ENCODE data around the gene PARD3.
"Not testable (repeated sequence)": the region's sequence is repeated elsewhere in the genome, so short reads cannot be mapped to it uniquely, and the experiment has no call there.

Gene PARD3

DNA sequence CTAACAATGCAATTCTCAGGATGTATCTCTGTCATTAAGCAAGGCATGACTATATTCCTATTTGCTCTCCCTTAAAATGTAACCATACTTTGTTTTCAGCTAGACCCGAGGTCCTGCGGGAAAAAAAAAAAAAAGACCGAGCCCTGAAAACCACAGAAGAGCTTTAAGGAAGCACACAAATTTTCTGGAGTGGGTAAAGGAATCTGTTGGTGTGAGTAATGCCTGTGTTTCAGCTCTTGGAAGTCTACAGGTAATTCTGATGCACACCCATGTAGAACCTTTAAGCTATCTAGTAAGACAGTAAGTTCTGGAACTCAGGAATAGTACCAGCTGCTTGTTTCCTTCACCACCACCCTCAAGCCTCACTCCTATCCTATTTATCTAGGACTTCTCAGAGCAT, 351.1 kb downstream of the PARD3 start:
- no peak for DNase-seq (ENCODE audit: low spot score)

DNA sequence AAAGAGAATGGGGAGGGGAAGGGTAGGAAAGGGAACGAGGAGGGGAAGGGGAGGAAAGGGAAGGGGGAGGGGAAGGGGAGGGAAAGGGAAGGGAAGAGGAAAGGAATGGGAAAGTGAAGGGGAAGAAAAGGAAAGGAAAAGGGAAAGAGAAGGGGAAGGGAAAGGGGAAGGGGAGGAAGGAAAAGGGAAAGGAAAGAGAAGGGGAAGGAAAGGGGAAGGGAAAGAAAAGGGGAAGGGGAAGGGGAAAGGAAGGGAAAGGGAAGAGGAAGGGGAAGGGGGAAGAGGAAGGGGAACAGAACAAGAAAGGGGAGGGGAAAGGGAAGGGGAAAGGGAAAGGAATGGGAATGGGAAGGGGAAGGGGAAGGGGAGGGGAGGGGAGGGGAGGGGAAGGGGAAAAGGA, 352.1 kb downstream of the PARD3 start:
- DNase-seq (ENCODE audit: low spot score): no peak

GRCh38 chr10:34462056-34462455, 353.0 kb downstream of the PARD3 start:
- no peak for DNase-seq (ENCODE audit: low spot score)

DNA sequence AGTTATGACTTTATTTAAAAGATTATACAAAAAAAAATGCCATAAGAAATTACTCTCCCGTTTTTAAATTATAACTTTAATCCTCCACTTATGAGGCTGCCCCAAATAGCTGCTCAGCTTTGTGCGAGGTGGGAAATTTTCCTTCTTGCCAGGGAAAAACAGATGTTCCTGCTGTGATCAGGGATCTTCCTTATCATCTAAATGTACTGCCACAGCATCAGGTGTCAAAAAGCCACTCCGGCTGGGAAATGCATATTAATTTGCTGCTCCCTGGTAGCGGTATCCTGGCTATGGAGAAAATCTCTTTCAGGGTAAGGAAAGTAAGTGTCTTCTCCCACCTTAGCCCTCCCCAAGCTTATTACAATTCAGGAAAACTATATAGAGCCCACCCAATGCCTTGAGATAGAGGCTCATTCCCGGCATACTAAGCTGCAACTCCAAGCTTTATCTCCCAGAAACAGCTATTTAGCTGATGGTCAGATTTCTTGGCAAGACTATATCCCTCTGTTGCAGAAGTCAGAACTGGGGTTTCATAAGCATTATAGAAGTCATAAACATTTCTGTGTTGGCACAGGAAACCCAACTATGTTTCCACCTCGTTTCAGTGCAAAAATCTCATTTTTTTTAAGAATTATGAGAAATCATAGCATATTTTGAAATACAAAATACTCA, 360.4 kb downstream of the PARD3 start:
- no peak for DNase-seq (ENCODE audit: low spot score)

GRCh38 chr10:34449836-34450235, 365.3 kb downstream of the PARD3 start:
- no peak for DNase-seq (ENCODE audit: low spot score)

DNA sequence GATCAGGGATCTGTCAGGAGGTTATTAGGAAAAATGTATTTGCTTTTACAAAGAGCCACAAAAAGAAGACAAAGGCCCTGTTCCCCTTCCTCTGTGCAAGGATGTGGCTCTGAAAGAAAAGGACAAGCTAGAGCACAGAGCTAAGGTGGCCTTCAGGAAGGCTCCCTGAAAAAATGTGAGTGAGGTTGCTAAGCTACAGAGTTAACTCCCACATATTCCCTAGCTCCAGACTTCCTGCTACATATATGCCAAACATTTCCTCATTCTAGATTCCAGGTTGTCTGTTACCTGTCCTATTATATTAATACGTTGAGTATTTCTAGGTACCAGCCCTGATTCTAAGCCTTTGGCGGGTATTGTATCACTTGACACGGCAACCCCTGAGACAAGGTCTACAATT, 369.0 kb downstream of the PARD3 start:
- no peak for DNase-seq (ENCODE audit: low spot score)

DNA sequence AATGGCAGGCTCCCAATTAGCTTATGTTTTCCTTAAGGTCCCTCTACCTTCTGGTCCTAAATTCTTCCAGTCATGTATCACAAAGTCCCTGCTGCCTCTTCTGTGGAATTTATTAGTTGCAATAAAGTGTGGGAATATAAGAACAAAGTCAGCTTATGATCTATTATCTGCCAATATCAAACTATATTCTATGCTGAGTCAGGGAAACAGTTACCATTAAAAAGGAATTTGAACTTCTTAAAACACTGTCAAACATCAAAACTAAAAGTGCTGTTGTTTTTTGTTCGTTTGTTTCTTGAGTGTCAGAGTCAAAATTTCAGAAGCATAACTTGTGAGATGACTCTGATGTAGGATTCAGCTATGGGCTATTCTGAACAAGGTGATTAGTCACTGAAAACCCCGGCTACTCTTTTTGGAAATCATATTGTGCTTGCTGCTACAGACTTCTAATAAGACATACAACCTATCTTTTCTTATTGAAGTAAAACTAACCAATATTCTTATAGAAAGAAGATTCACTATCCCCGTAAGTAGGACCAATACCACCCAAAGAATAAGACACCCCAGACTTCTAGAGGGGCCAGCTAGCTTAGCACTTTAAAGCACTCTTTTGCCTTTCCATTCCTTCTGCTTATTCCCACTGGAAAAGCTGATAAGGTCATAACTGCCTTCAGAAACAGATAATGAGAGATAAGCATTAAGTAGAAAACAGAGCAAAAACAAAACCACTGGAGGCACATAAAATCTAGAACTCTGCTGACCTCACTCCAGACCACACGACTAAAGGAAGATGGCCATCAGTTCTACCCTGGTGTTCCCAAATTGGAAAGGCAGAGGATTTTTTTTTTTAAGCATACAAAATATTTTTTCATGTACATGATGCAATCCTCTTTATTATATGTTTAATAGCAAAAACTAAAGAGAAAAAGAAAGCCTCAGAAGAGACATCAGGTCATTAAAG, 370.6 kb downstream of the PARD3 start:
- DNase-seq (ENCODE audit: low spot score): no peak

GRCh38 chr10:34439386-34439785, 375.7 kb downstream of the PARD3 start:
- DNase-seq (ENCODE audit: low spot score): not testable (repeated sequence)

DNA sequence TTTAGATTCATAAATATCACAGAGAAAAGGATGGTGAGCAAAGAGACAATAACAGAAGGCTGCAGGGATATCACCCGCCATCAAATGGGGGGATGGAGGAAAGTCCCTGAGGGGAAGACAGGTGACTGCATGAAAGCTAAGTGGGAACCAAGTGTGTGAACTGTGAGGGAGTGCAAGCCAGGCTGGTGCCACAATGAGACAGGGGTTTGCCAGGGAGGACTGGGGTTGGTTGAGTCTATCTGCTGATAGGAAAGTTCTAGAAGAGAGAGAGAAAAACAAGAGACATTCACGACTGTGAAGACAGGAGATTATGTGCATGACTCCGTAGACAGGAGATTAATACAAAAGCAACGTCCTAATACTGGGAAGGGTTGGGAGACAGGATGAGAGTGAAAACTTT, 376.4 kb downstream of the PARD3 start:
- no peak for DNase-seq (ENCODE audit: low spot score)

DNA sequence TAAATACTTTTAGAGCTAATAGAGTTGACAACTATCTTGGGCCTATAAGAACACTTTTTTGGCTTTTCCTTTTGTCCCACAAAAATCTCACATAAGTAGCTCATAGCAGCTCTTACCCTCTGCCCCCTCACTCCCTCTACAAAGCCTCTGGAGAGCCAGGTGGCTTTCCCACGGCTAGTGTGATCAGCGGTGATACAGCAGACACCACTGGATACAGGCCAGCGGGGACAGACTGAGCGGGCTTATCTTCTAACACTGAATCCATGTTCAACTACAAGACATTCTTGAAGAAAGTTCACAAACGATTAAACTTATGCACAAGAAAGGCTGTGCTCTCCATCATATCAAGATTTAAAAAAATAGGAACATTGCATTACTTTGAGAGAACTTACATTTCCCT, 377.2 kb downstream of the PARD3 start:
- no peak for DNase-seq (ENCODE audit: low spot score)

DNA sequence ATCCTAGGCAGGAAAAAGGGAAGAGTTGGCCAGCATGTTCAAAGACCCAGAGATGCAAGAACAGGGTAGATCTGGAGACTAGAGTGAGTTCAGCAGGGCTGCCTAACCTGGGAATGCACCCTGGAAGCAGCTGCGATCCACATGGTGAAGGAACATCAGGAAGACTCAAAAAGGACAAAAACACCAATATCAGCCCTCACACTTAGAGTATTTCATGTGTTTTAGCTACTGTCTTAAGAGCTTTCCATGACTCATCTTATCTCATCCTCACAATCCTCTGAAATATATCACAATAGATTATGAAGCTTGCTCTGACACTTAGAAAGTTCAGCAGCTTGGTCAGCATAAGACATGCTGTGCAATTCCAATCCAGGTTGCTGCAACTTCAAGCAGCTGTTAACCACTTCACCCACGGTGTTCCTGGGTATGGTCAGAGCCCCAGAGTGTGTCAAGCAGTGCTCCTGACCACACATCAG, 380.9 kb downstream of the PARD3 start:
- DNase-seq (ENCODE audit: low spot score): no peak

- no peak for DNase-seq (ENCODE audit: low spot score)
Observed at GRCh38 chr10:34433241-34434076, 381.6 kb downstream of the PARD3 start.

DNA sequence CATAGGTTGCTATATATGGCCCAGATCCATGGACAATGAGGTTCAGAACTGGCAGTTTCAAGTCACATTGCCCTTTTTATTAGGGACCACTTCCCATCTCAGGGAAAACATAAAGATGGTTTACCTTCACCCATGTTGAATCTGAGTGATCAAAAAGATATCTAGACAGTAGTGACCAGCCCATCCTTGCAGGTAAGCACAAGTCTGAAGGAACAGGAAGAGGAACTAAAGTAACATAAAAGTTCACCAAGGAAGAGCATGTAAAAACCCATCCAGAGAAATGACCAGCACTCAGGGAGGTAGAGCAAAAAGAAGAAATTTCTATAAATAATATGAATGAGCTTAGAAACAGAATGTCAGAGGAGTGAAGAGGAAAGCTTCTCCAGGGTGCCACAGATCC, 382.5 kb downstream of the PARD3 start:
- no peak for DNase-seq (ENCODE audit: low spot score)

GRCh38 chr10:34430685-34431084, 384.4 kb downstream of the PARD3 start:
- no peak for DNase-seq (ENCODE audit: low spot score)

GRCh38 chr10:34428501-34428900, 386.6 kb downstream of the PARD3 start:
- no peak for DNase-seq (ENCODE audit: low spot score)

DNA sequence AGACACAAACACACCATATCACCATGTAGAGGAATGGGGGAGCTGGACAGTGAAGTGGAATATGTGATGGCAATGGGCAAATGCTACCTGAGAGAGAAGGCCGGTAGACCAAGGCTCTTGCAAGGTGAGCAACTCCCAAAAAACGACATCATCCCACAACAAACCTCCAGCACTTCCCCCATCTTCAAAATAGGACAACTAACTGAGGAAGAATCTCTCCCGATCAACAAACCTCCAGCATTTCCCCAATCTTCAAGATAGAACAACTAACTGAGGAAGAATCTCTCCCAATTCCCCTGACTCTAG, 387.2 kb downstream of the PARD3 start:
- no peak for DNase-seq (ENCODE audit: low spot score)

DNA sequence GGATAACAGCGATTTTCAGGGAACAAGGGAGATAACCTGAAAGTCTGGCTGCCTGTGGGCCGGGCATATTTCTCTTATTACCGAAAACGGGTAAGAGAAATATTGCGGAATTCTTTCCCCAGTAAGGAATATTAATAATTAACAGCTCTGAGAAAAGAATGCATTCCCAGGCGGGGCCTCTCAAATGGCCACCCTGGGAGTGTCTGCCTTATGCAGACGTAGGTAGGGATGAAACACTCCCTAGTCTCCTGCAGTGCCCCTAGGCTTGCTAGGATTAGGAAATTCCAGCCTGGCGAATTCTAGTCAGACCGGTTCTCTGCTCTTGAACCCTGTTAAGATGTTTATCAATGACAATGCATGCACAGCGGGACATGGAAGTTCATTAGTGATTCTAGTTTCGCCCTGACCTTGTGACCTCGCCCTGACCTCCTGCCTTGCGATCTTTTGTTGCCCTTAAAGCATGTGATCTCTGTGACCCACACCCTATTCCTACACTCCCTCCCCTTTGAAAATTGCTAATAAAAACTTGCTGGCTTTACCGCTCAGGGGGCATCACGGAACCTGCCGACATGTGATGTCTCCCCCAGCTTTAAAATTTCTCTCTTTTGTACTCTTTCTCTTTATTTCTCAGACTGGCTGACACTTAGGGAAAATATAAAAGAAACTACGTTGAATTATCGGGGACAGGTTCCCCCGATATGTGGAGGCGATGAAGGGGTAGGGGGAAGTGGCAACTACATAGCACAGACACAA, 387.8 kb downstream of the PARD3 start:
- not testable (repeated sequence) for DNase-seq (ENCODE audit: low spot score)

DNA sequence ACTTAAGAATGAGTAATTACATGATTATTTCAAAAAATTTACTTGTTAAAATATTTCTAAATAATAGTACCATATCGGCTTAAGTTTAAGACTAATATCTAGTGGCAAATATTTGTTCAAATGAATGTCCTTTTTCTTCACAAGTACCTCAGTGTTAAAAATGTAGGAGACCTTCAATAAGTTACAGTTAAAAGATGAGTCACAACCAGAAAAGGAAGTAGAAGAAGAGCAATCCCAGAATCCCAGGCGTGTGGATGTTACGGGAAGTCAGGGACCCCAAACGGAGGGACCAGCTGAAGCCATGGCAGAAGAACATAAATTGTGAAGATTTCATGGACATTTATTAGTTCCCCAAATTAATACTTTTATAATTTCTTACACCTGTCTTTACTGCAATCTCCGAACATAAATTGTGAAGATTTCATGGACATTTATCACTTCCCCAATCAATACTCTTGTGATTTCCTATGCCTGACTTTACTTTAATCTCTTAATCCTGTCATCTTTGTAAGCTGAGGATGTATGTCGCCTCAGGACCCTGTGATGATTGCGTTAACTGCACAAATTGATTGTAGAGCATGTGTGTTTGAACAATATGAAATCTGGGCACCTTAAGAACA, 388.4 kb downstream of the PARD3 start:
- DNase-seq (ENCODE audit: low spot score): not testable (repeated sequence)

DNA sequence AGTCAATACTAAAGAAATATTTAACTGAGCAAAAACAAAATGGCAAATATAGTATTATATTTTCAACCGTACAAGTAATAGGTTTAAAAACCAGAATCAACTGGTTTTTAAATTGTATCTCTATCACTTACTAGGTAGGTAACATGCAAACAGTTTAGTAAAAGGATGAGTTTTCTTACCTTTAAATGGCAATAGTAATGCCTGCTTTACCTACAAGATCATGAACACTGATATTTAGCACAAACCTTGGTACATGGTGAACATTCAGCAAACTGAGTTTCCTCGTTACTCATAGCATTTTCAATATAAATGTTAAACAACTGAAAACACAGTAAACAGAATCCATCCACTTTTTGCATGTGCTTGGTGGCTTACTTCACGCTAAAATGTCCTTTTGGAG, 389.1 kb downstream of the PARD3 start:
- no peak for DNase-seq (ENCODE audit: low spot score)

GRCh38 chr10:34423673-34424625, 391.1 kb downstream of the PARD3 start:
- no peak for DNase-seq (ENCODE audit: low spot score)
